A549 (cell line): ENCODE measurements around the gene H2BK1. TPM values are rescaled to one million over a fixed set of nuclear protein-coding genes. Genes with fewer than 3 reads are reported as not detected.

Experiments
- ATAC-seq, 2 experiments: fragments of 200-7000 bp in 1 of 2; fragments of >200 bp in 1 of 2; cut with Nextera tagmentation in 1 of 2; cut with Tn5 transposase in 1 of 2; 3 replicates each; pipeline versions ENCODE4 v1.8.0 to v1.9.1; 2018 to 2020; ENCODE audit warnings: mild to moderate bottlenecking in 1 of 2, moderate library complexity in 1 of 2
- CTCF ChIA-PET: fragments of 300-600 bp; sonication (Branson Sonifier 250); formaldehyde crosslinking; extraction: SDS; loops from one replicate; lab custom pipeline; 2021; ENCODE audit warnings: antibody characterized with exemption, inconsistent platforms; lab: Yijun Ruan, JAX
- POLR2A ChIA-PET: fragments of 350-600 bp; formaldehyde crosslinking; extraction: SDS; loops from one replicate; lab custom pipeline; 2021; ENCODE audit warnings: antibody characterized with exemption, inconsistent platforms; lab: Yijun Ruan, JAX
- DNase-seq, 2 experiments: peaks; one replicate each; pipeline versions ENCODE4 v3.0.0 to v3.0.0-alpha.2; 2011 to 2016; ENCODE audit warnings: low read depth in 1 of 2, low spot score in 1 of 2
- FAIRE-seq: peaks from 2 replicates; lab custom pipeline; 2011; peaks lifted over from hg19 to GRCh38; lab: Jason Lieb, UNC
- H3K27ac ChIP-seq, 2 experiments: fragments of >200 bp; sonication (Bioruptor Twin); formaldehyde crosslinking; 3 replicates each; pipeline ENCODE4 v1.5.1; 2016 to 2017
- H3K4me1 ChIP-seq: fragments of >200 bp; sonication (Bioruptor Twin); formaldehyde crosslinking; 3 replicates; pipeline ENCODE4 v1.6.1; 2016
- H3K4me2 ChIP-seq: fragments of >200 bp; sonication (Bioruptor Twin); formaldehyde crosslinking; 3 replicates; pipeline ENCODE4 v1.6.1; 2016
- H3K4me3 ChIP-seq: fragments of >200 bp; sonication (Bioruptor Twin); formaldehyde crosslinking; 3 replicates; pipeline ENCODE4 v1.5.1; 2016
- H3K9me3 ChIP-seq: fragments of >200 bp; sonication (Bioruptor Twin); formaldehyde crosslinking; 3 replicates; pipeline ENCODE4 v1.6.1; 2016
- ATOH8 ChIP-seq: fragments of 250-450 bp; sonication (Bioruptor Pico); IDR thresholded peaks from 2 replicates; pipeline ENCODE4 v1.5.0; 2020; ENCODE audit warnings: low read depth, mild to moderate bottlenecking, moderate library complexity
- BCL3 ChIP-seq: fragments of >200 bp; sonication (Bioruptor Twin); formaldehyde crosslinking; IDR thresholded peaks from 3 replicates; pipeline ENCODE4 v1.6.1; 2016
- BHLHE40 ChIP-seq: IDR thresholded peaks from 2 replicates; pipeline ENCODE4 v1.6.1; 2012; ENCODE audit warnings: low read depth, low read length, inconsistent platforms
- CHD2 ChIP-seq: fragments of 150-350 bp; IDR thresholded peaks from 2 replicates; pipeline ENCODE4 v1.6.1; 2014; ENCODE audit warnings: low read length; ENCODE audit not compliant: partially characterized antibody
- EP300 ChIP-seq, 2 experiments: fragments of >200 bp; sonication (Bioruptor Twin); formaldehyde crosslinking; IDR thresholded peaks; 2 replicates in 1 of 2; 3 replicates in 1 of 2; pipeline ENCODE4 v1.6.1; 2016 to 2017
- FOSL2 ChIP-seq, 2 experiments: fragments of 450-650 bp in 1 of 2; fragments of >200 bp in 1 of 2; sonication (Bioruptor Twin) in 1 of 2; formaldehyde crosslinking; IDR thresholded peaks; 2 replicates each; pipeline versions ENCODE4 v1.5.0 to v1.6.1; 2016 to 2020; ENCODE audit warnings: mild to moderate bottlenecking in 1 of 2, moderate library complexity in 1 of 2
- GATA3 ChIP-seq: IDR thresholded peaks from 2 replicates; pipeline ENCODE4 v1.6.1; 2012; ENCODE audit warnings: borderline replicate concordance
- HDAC2 ChIP-seq: fragments of 200-600 bp; sonication (generic); IDR thresholded peaks from 2 replicates; pipeline ENCODE4 v1.6.1; 2016
- HOXA7 ChIP-seq: fragments of 250-450 bp; sonication (Bioruptor Pico); IDR thresholded peaks from 2 replicates; pipeline ENCODE4 v1.5.0; 2020; ENCODE audit warnings: mild to moderate bottlenecking, moderate library complexity
- HOXB13 ChIP-seq: fragments of 250-450 bp; sonication (Bioruptor Pico); IDR thresholded peaks from 2 replicates; pipeline ENCODE4 v1.5.0; 2020; ENCODE audit warnings: low read depth, mild to moderate bottlenecking, moderate library complexity
- MAFK ChIP-seq: fragments of 450-650 bp; IDR thresholded peaks from 2 replicates; pipeline ENCODE4 v1.6.1; 2014; ENCODE audit not compliant: partially characterized antibody
- MYC ChIP-seq: IDR thresholded peaks from 2 replicates; pipeline ENCODE4 v1.6.1; 2012; ENCODE audit warnings: mild to moderate bottlenecking, inconsistent platforms, low read length, improper control_type of control experiment, borderline replicate concordance
- NFE2L2 ChIP-seq: fragments of 150-350 bp; conservative IDR thresholded peaks from 2 replicates; pipeline ENCODE4 v1.6.1; 2014; ENCODE audit warnings: low read length
- NPAS2 ChIP-seq: fragments of 250-450 bp; sonication (Bioruptor Pico); IDR thresholded peaks from 2 replicates; pipeline ENCODE4 v1.8.0; 2022; ENCODE audit warnings: mild to moderate bottlenecking, moderate library complexity, borderline replicate concordance
- NR3C1 ChIP-seq: fragments of >200 bp; sonication (Bioruptor Twin); formaldehyde crosslinking; IDR thresholded peaks from 3 replicates; pipeline ENCODE4 v1.6.1; 2017
- PBX3 ChIP-seq: IDR thresholded peaks from 2 replicates; pipeline ENCODE4 v1.6.1; 2012
- PHF8 ChIP-seq: fragments of 200-600 bp; sonication (generic); IDR thresholded peaks from 2 replicates; pipeline ENCODE4 v1.6.1; 2016; ENCODE audit warnings: low read depth, mild to moderate bottlenecking, antibody characterized with exemption, moderate library complexity, borderline replicate concordance
- POLR2AphosphoS2 ChIP-seq: conservative IDR thresholded peaks from 2 replicates; pipeline ENCODE4 v1.6.1; 2012; ENCODE audit warnings: low read length, improper control_type of control experiment, inconsistent platforms
- RAD21 ChIP-seq, 2 experiments: fragments of >200 bp in 1 of 2; sonication (Bioruptor Twin) in 1 of 2; formaldehyde crosslinking in 1 of 2; IDR thresholded peaks in 1 of 2; conservative IDR thresholded peaks in 1 of 2; 2 replicates in 1 of 2; 3 replicates in 1 of 2; pipeline ENCODE4 v1.6.1; 2012 to 2018; ENCODE audit warnings: inconsistent platforms in 1 of 2
- RCOR1 ChIP-seq: fragments of 150-350 bp; IDR thresholded peaks from 2 replicates; pipeline ENCODE4 v1.6.1; 2014; ENCODE audit warnings: antibody characterized with exemption, low read length, low read depth
- RNF2 ChIP-seq: fragments of 200-600 bp; sonication (generic); IDR thresholded peaks from 2 replicates; pipeline ENCODE4 v1.6.1; 2016; ENCODE audit warnings: low read depth, mild to moderate bottlenecking, antibody characterized with exemption, moderate library complexity, borderline replicate concordance
- TFCP2L1 ChIP-seq: fragments of 250-450 bp; sonication (Bioruptor Pico); IDR thresholded peaks from 2 replicates; pipeline ENCODE4 v1.5.0; 2021; ENCODE audit warnings: mild to moderate bottlenecking
- TP53 ChIP-seq: fragments of 250-450 bp; sonication (Bioruptor Pico); IDR thresholded peaks from 2 replicates; pipeline ENCODE4 v1.5.0; 2021; ENCODE audit warnings: mild to moderate bottlenecking, moderate library complexity
- USF2 ChIP-seq: fragments of 450-650 bp; IDR thresholded peaks from 2 replicates; pipeline ENCODE4 v1.6.1; 2014; ENCODE audit warnings: antibody characterized with exemption
- ZNF302 ChIP-seq: fragments of 250-450 bp; sonication (Bioruptor Pico); IDR thresholded peaks from 2 replicates; pipeline ENCODE4 v1.9.0; 2021; ENCODE audit warnings: inconsistent platforms, mild to moderate bottlenecking, moderate library complexity
- ZSCAN20 ChIP-seq: fragments of 250-450 bp; sonication (Bioruptor Pico); IDR thresholded peaks from 2 replicates; pipeline ENCODE4 v1.8.0; 2022; ENCODE audit warnings: mild to moderate bottlenecking, moderate library complexity
- WGBS: methylation state at CpG from one replicate; pipeline ENCODE4 v1.1.6; 2017; ENCODE audit errors: missing lambda C conversion rate; 5-methylcytosine and 5-hydroxymethylcytosine counted together
- polyA plus RNA-seq, 4 experiments: library from polyadenylated mRNA; depleted of rRNA in 3 of 4; stranded (reverse); fragments of >200 nt; fragmentation: RNase III in 1 of 4; extraction: RNeasy Plus Mini Kit Qiagen cat#74134 plus additional on column Dnase treatment in 1 of 4; gene quantifications; 2 replicates in 3 of 4; 3 replicates in 1 of 4; pipeline ENCODE4 v1.2.3, GENCODE V29; 2011 to 2017

Gene H2BK1
- polyA plus RNA-seq, 2 of the 4 experiments (the other 2 are of a cell fraction), result not detected

GRCh38 chr7:151191544-151191943 is 18.7 kb downstream of the H2BK1 start:
- no peak for TF ChIP-seq USF2
- TF ChIP-seq ATOH8 (CRISPR knock-in tag), result no peak
- TF ChIP-seq HOXA7 (CRISPR knock-in tag), result no peak
- no peak for TF ChIP-seq ZSCAN20 (CRISPR knock-in tag)
- TF ChIP-seq ZNF302 (CRISPR knock-in tag), result no peak
- no peak for TF ChIP-seq POLR2AphosphoS2
- TF ChIP-seq PHF8, result no peak
- TF ChIP-seq TP53 (CRISPR knock-in tag), result no peak
- TF ChIP-seq MYC, result no peak
- TF ChIP-seq MAFK, result no peak
- TF ChIP-seq HDAC2, result no peak
- no peak for TF ChIP-seq NPAS2 (CRISPR knock-in tag)
- TF ChIP-seq NFE2L2, result no peak
- no peak for TF ChIP-seq CHD2
- TF ChIP-seq, all 56 proteins: peak for 0
- DNase-seq (no peak), ATAC-seq (peak in 1 of 2 experiments; percentile 64; a peak in 3 of 6 replicates), FAIRE-seq (no peak)
- Histone ChIP-seq H3K9me3 (no peaks in the 10 kb centered on the region), H3K4me3 (no peak overlapping the region), H3K4me2 (no peak overlapping the region), H3K27ac (no peak overlapping the region), H3K4me1 (no peaks in the 10 kb centered on the region)
- 44% methylated on average over 8 of the region's 12 CpGs for WGBS
- ChIA-PET CTCF (interaction anchor here (1.1 to 2.0 kb wide), 4 partner anchors 14 to 24 kb away, joined by 3 to 5 read pairs (median 4); partner anchors contain the start of gene GBX1), POLR2A (no interaction called here)

- 40% methylated on average over 4 of the region's 4 CpGs for WGBS
- Histone ChIP-seq H3K4me2 (no peak overlapping the region), H3K27ac (no peak overlapping the region), H3K4me1 (no peaks in the 10 kb centered on the region), H3K9me3 (no peaks in the 10 kb centered on the region), H3K4me3 (no peak overlapping the region)
- ChIA-PET POLR2A (no interaction called here), CTCF (no interaction called here)
- DNase-seq (no peak), FAIRE-seq (no peak), ATAC-seq (no peak)
- no peak for TF ChIP-seq TFCP2L1 (CRISPR knock-in tag)
- TF ChIP-seq NR3C1, result no peak
- TF ChIP-seq FOSL2 (IDR thresholded peaks at IDR 0.05), result no peak
- no peak for TF ChIP-seq FOSL2 (CRISPR knock-in tag; IDR thresholded peaks at IDR 0.05)
- TF ChIP-seq CHD2, result no peak
- no peak for TF ChIP-seq HOXB13 (CRISPR knock-in tag)
- TF ChIP-seq BHLHE40, result no peak
- no peak for TF ChIP-seq GATA3
- TF ChIP-seq RAD21 (conservative IDR thresholded peaks at IDR 0.05 in 1 of 2, IDR thresholded peaks at IDR 0.05 in 1 of 2), result no peak
- TF ChIP-seq PBX3, result no peak
- TF ChIP-seq PHF8, result no peak
Measured at GRCh38 chr7:151189038-151189437, 21.2 kb downstream of the H2BK1 start.

- CTCF ChIA-PET, result interaction anchor here (2.4 kb wide), 1 partner anchor 16 kb away, joined by 10 read pairs; no protein-coding TSS in a partner anchor
- no peak for DNase-seq
- no peak overlapping the region for H3K27ac ChIP-seq
- H3K9me3 ChIP-seq, result no peaks in the 10 kb centered on the region
- TF ChIP-seq MAFK, result no peak
- TF ChIP-seq BCL3, result no peak
- TF ChIP-seq CHD2, result no peak
- TF ChIP-seq RNF2, result no peak
- TF ChIP-seq GATA3, result no peak
- TF ChIP-seq BHLHE40, result no peak
- no peak for TF ChIP-seq RCOR1
- TF ChIP-seq EP300 (IDR thresholded peaks at IDR 0.05), result no peak
- TF ChIP-seq HDAC2, result no peak
- no peak overlapping the region for H3K4me2 ChIP-seq
- no peak for ATAC-seq
- no peak overlapping the region for H3K4me3 ChIP-seq
- 39% methylated on average over 5 of the region's 5 CpGs for WGBS
- no peak for FAIRE-seq
- POLR2A ChIA-PET, result no interaction called here
- no peaks in the 10 kb centered on the region for H3K4me1 ChIP-seq
Measured at GRCh38 chr7:151188252-151188542, 22.1 kb downstream of the H2BK1 start.
